GM13976 (cell line): Measurements from ENCODE around the gene MSI2.

ENCODE experiments used
- DNase-seq: peaks from one replicate; pipeline ENCODE4 v3.0.0; 2012; ENCODE audit warnings: low spot score
- in situ Hi-C: fragments of 300-500 bp; cut with MboI; formaldehyde crosslinking; loops from one replicate; pipeline ENCODE4 v1.12.0; 2022; ENCODE audit warnings: low sequenced_read_pairs, mixed read lengths, inconsistent platforms; ENCODE audit not compliant: unreplicated experiment
- TF ChIP-seq, protein P1 (sequence below): IDR thresholded peaks from 2 replicates; pipeline ENCODE4 v1.5.1; 2012; ENCODE audit warnings: borderline replicate concordance, mild to moderate bottlenecking; ENCODE audit not compliant: insufficient read depth; ENCODE audit errors: extremely low read depth, missing control alignments, control extremely low read depth

MSI2 gene

DNA sequence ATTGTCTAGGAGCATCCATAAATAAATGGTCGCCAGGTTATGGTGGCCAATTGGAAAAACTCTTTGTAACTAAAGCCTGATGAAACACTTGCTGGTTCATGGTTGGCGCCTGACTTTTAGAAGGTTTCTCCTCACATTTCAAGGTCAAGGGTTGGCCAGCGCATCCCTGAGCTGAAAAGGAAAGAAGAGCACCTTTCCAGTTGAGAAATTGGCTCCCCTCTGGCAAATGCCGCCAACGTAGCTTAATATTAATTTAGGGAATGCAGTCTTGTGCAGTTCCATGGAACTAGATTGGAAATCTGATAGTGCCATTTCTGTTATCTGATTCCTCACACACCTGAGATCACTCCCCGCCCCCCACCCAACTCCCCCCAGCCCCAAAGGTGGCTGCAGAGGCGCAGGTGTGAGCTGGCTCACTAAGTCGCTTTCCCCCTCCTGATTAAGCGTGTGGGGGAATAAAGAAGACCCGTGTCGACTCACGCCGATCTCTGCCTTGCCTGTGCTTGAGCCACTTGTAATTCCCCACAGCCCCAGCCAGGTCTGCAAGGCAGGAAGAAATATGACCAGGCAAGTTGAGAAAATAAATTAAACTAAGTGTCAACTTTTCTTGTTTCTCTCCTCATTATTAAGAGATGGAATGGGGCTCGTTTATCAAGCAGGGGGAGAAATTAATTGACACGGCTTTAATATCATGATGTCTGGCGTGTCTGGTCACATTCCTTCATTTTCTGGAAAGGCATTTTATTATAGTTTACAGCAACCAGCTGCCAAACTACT, 331.1 kb downstream of the MSI2 start:
- TF ChIP-seq, protein P1, sequence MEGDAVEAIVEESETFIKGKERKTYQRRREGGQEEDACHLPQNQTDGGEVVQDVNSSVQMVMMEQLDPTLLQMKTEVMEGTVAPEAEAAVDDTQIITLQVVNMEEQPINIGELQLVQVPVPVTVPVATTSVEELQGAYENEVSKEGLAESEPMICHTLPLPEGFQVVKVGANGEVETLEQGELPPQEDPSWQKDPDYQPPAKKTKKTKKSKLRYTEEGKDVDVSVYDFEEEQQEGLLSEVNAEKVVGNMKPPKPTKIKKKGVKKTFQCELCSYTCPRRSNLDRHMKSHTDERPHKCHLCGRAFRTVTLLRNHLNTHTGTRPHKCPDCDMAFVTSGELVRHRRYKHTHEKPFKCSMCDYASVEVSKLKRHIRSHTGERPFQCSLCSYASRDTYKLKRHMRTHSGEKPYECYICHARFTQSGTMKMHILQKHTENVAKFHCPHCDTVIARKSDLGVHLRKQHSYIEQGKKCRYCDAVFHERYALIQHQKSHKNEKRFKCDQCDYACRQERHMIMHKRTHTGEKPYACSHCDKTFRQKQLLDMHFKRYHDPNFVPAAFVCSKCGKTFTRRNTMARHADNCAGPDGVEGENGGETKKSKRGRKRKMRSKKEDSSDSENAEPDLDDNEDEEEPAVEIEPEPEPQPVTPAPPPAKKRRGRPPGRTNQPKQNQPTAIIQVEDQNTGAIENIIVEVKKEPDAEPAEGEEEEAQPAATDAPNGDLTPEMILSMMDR = no peak
- DNase-seq = no peak
- in situ Hi-C loops = no loop called here

DNA sequence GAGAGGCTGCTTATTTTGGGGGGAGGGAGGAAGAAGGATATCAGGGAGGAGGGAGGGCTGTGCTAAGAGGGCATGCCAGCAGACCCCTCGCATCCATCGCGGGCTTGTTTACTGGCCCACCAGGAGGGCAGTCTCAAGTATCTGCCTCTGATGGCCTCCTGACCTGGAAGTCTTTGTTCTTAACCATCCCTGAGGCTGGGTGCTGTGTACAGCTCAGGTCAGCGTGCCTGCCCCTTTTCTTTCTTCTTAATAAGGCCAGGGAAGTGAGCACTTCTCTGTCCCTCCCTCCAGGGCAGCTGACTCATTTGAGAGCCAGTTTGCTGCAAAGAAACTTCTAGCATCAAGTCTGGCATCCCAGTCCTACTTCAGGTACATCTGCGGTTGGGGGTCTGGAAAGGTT, 331.8 kb downstream of the MSI2 start:
- TF ChIP-seq, protein P1 = no peak
- no peak for DNase-seq
- in situ Hi-C loops = no loop called here

DNA sequence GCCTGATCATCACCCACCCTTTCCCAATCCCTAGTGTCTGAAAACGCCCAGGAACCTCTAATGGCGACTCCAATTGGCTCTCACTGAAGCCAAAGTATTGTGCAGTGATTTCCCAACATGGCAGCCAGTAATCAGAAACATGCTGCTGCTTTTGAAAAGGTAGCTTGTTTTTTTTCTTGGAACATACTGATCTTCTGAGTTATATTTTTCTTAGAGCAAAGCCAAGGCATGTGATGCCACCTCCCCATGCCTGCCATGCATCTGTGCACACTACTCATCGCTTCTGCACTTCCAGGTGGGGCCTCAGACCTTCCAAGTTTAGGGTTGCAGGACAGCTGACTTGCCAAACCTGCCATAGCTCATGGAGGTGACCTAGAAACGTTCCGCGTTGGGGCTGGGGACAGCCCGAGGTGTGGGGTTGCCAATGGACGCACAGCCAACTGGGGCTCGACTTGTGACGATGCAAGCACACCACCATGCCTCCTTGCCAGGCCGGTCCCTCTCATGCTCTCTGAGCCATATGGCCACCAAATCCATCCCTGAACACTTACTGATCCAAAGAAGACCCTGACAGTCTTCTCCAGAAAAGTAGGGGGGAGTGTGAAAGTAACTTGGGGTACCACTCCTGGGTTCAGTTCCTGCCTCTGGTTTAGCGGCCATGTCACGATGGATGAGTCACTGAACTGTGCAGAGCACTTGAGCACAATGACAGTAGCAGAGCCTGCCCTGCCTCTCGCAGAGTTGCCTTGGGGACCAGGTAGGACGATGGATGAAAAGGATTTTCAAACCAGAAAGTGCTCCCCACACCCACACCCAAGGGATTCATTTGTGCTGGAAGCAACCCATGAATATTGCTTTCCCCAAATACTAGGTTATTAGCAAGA, 333.1 kb downstream of the MSI2 start:
- DNase-seq = no peak
- in situ Hi-C loops = no loop called here
- TF ChIP-seq, protein P1 = no peak

DNA sequence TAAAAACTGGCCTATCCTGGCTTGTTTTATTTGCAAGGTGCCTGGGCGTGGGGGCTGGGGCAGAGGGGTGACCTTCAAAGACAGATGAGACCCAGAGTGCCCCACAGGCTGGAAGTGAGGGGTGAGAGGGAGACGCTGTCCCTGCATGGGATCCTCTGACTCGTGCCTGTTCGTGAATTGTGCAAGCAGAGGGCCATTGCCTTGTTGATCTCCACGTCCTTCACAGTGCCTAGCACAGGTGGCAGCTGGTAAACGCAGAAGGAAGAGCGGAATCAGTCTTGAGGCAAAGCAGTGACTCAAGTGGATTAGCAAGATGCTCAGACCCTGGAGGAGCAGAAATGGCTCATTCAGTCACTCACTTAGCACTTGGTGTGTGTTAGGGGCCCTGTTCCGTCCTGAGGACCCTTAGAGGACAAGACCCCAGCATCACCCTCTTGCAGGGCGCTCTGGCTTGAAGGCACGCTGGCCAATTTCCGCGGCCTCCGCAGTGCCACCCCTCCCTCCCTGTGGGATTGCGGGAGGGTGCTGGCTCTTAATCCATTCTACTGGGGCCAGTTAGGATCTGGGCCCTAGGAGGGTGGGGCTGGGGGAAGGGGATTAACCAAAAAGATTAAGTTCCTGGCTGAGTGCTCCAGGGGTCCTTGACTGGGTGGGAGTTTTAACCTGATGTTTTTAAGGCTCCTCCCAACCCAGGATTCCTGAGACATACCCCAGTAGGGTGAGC, 337.6 kb downstream of the MSI2 start:
- in situ Hi-C loops = no loop called here
- no peak for DNase-seq
- TF ChIP-seq, protein P1 = no peak

DNA sequence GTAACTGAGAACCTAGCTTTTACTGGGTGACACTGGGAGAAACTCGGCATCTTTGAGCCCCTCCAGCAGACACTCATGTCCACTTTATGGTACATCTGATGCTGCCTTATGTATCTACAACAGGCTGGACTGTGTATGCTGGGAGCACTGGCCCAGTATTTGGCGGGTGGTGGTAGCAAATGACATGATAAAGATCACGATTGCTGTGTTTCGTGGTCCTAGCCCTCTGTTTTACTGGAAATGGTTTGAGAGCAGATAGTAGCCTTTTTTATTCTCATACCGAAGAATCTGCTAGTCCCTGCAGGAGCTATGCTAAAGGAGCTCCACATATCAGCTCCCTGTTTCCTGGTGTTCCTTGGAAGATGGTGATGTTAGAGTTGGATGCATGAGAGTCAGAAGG, 338.4 kb downstream of the MSI2 start:
- DNase-seq = no peak
- TF ChIP-seq, protein P1 = no peak
- in situ Hi-C loops = no loop called here

DNA sequence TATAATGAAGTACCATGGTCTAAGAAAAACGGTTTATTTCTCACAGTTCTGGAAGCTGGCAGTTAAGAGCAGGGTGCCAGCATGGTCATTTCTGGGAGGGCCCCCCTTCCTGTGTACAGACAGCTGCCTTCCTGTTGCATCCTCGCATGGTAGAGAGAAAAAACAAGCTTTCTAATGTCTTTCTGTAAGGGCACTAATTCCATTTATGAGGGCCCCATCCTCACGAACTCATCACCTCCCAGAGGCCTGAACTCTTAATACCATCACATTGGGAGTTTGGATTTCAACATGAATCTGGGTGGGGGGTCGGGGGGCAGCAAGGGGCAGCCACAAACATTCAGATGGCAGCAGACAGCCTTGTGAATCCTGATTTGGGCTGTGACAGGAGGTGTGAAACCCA, 339.1 kb downstream of the MSI2 start:
- DNase-seq = no peak
- in situ Hi-C loops = no loop called here
- TF ChIP-seq, protein P1 = no peak
